ENCODE data around the gene AGTPBP1. TPM values are rescaled to one million over a fixed set of nuclear protein-coding genes. Genes with fewer than 3 reads are reported as not detected.
A peak's percentile ranks its signal among the peaks of the same experiment; 100 is the strongest.

The AGTPBP1 gene
- total RNA-seq, 1 donor from 2014 or later, result 21.0 TPM

DNA sequence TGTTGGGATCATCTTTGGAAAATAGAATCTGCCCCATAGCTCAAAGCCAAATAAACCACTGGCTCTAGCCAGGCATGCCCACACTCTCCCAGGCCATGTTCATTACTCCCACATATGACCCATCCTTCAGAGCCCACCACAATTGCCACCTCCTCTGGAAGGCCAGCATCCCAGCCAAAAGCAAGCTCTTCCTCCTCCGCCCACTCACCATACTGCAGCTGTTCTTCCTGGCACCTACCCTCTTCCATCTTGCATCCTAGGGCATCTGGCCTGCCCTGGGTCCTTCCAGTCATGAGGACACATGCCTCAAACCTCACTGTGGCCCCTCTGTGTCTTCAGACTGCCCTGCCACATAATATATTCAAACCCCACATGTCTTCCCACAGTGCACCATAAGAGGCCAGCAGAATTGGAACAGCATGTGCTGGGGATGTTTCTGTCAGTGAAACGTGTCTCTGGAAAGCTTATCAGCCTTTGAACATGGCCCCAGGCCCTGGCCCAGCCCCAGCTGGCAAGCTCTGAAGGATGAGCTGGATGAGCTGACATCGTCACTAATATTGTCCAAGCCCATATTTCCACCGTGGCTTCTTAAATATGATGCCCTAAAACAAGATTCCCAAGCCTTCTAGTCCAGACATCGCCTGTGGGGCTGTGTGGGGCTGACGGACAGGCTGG lies 230.8 kb downstream of the AGTPBP1 start:
- DNase-seq (ENCODE audit: low read depth), result no peak
- TF ChIP-seq, protein P1, sequence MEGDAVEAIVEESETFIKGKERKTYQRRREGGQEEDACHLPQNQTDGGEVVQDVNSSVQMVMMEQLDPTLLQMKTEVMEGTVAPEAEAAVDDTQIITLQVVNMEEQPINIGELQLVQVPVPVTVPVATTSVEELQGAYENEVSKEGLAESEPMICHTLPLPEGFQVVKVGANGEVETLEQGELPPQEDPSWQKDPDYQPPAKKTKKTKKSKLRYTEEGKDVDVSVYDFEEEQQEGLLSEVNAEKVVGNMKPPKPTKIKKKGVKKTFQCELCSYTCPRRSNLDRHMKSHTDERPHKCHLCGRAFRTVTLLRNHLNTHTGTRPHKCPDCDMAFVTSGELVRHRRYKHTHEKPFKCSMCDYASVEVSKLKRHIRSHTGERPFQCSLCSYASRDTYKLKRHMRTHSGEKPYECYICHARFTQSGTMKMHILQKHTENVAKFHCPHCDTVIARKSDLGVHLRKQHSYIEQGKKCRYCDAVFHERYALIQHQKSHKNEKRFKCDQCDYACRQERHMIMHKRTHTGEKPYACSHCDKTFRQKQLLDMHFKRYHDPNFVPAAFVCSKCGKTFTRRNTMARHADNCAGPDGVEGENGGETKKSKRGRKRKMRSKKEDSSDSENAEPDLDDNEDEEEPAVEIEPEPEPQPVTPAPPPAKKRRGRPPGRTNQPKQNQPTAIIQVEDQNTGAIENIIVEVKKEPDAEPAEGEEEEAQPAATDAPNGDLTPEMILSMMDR (conservative IDR thresholded peaks at IDR 0.05; ENCODE audit: low read depth, low read length), result no peak
- H3K4me3 ChIP-seq (ENCODE audit: low read depth, low read length), result no peak overlapping the region

DNA sequence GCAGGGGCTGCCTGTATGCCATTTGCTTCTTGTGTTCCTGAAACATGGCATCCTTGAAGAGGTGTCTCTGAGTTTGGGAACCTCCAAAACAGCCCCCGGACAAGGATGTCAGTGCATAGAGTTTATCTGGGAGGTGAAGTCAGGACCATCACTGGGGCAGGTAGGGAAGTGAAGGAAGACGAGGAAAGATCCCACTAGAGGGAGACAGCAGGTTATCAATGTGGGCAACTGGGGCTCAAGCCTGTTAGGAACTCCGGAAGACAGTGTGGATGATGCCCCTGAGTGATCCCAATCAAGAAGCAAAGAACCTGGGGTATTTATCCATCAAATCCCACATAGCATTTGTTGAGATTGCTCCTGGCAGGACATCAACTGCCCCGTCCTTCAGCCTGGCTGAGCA lies 233.1 kb downstream of the AGTPBP1 start:
- no peak for DNase-seq (ENCODE audit: low read depth)
- no peak overlapping the region for H3K4me3 ChIP-seq (ENCODE audit: low read depth, low read length)
- TF ChIP-seq, protein P1 (conservative IDR thresholded peaks at IDR 0.05; ENCODE audit: low read depth, low read length), result peak; percentile 24

DNA sequence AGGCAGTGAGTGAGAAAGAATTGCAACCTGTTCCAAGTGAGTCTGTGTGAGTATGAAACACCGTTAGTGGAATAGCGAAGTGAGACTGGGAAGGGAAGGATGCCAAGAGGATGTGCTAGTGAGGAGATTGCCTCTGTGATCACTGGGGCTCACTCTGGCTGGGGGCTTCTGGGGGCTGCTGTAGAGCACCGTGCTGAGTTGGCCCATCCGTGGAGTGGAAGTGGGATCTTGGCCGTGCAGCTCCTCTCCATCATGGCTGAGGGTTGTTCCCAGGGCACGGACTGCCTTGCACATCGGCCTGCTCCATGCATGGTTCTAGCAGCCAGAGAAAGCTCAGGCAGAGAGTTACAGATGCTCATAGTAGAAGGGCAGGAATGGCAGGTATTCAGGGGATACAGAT lies 236.1 kb downstream of the AGTPBP1 start:
- TF ChIP-seq, protein P1 (conservative IDR thresholded peaks at IDR 0.05; ENCODE audit: low read depth, low read length), result no peak
- H3K4me3 ChIP-seq (ENCODE audit: low read depth, low read length), result no peak overlapping the region
- no peak for DNase-seq (ENCODE audit: low read depth)

DNA sequence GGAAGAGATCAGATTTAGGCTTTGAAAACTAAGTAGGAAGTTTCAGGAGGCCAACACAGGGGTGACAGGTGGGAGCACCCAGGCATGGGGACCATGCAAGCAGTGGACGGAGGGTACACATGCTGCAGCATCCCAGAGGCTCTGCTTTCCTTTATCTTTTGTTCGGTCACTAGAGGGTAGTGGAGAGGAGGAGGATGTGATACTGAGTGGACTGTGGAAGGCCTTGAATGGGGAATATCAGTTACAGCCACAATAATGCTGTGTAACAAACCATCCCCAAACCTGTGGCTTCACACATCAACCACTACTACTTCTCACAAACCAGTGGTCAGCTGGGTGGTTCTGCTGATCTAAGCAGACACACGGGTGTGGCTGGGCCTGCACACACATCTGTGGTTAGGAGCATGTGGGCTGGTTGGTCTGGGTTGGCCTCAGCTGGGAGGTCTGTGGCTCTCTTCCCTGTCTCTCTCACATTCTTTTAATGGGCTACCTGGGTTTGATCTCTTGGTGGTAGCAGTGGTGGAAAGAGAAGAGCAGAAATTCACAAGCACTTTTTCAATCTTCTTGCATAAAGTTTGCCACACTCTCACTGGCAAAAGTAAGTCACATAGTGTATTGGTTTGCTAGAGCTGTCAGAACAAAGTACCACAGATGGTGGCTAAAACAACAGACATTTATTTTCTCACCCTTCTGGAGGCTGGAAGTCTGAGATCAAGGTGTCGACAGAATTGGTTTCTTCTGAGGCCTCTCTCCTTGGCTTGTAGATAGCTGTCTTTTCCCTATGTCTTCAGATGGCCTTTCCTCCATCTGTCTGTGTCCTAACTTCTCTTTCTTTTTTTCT lies 238.7 kb downstream of the AGTPBP1 start:
- TF ChIP-seq, protein P1 (conservative IDR thresholded peaks at IDR 0.05; ENCODE audit: low read depth, low read length), result no peak
- H3K4me3 ChIP-seq (ENCODE audit: low read depth, low read length), result no peak overlapping the region
- DNase-seq (ENCODE audit: low read depth), result no peak

DNA sequence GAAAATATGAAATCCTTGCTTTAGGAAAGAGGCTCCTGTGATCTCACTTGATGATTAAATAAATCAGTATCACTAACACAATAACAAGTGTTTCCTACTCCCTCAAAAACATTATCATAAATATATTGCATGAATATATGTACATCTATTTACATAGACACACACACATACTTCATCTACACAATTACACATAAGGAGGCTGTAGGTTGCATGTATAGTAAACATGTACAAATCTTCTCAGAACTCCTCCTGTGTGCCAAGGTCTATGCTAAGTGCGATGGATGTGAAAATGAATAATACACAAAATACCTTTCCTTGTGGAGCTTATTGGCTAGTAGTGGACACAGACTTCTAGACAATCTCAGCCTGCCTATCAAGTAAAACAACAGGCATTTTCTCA lies 239.9 kb downstream of the AGTPBP1 start:
- TF ChIP-seq, protein P1 (conservative IDR thresholded peaks at IDR 0.05; ENCODE audit: low read depth, low read length), result no peak
- DNase-seq (ENCODE audit: low read depth), result no peak
- H3K4me3 ChIP-seq (ENCODE audit: low read depth, low read length), result no peak overlapping the region

DNA sequence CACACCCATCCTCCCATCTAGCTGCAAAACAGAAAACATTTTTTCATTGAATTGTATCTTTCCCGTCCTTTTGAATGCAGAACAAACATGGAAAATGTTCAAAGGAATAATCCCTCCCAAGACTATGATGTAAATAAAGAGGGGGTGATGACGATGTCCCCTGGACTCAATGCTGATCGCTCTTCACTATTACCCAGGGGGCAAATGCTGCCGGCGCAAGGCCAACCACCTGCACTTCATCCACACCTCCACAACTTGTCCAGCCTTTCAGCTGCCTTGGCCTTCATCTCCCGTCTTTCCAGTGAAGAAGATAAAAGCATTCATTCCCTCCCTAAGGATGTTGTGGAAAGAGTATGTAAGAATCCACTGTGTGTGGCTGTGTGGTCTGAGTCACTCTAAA lies 240.3 kb downstream of the AGTPBP1 start:
- no peak for DNase-seq (ENCODE audit: low read depth)
- TF ChIP-seq, protein P1 (conservative IDR thresholded peaks at IDR 0.05; ENCODE audit: low read depth, low read length), result no peak
- no peak overlapping the region for H3K4me3 ChIP-seq (ENCODE audit: low read depth, low read length)

Other genes starting within 250 kb of the AGTPBP1 start
- gene NAA35, start 199.2 kb upstream of the AGTPBP1 start, total RNA-seq, result 20.6 and 22.8 TPM in 2 replicates

Measured in epithelial cell of proximal tubule (primary cell).